Omental fat pad (tissue), 4 donors: ENCODE results near the gene CDH6. TPM values are rescaled to one million over a fixed set of nuclear protein-coding genes. Genes with fewer than 3 reads are reported as not detected.

Experiments
- ATAC-seq: fragments of 150-250 bp; one replicate; pipeline ENCODE4 v1.9.1; 2016; ENCODE audit warnings: mild to moderate bottlenecking, moderate library complexity; ENCODE audit not compliant: low FRiP score
- DNase-seq: peaks from one replicate; pipeline ENCODE4 v3.0.0-alpha.2; 2019; ENCODE audit warnings: low spot score
- total RNA-seq, 4 donors: library from RNA; depleted of rRNA; stranded (reverse); fragments of >200 nt; gene quantifications; one replicate each; pipeline ENCODE4 v1.1.0, GENCODE V29; 2016
- TF ChIP-seq, protein P1 (sequence below), 3 donors: fragments of 450-650 bp; IDR thresholded peaks; one replicate each; pipeline ENCODE4 v1.5.1; 2016 to 2017; ENCODE audit warnings: antibody characterized with exemption in 3 of 3, mild to moderate bottlenecking in 3 of 3, moderate library complexity in 2 of 3

CDH6 gene
- total RNA-seq, 4 donors from 2014 or later, result 7.0 to 34.7 (median 18.0) TPM

DNA sequence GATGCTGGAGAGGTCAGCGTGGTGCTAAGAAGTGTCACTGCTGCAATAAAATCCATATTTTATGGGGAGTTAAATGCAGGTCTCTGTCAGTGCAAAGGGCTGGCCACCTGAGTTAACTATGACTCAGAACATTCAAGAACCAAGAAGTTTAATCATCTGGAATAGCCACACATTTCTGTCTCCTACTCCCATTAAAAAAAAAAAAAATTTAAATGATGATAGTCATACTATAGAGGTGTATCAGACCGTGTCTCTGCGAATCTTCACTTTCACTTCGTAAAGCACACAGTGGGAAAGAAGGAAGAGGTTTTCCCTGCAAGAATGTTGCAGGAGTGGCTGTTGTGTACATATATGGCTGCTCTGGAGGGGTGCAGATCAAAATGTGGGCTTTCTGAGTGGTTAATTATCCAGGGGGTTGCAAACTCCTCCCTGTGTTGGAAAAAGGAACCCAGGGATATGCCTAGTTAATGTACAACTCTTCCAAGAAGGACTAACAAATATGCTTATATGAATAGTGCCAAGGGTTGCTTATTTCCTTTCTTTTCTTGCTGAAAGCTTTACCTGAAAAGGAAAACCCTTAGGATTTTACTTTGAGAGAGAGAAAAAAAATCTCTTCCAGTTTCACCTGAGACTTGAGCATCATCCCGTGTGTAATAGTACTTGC lies 1.5 kb downstream of the CDH6 start:
- TF ChIP-seq, protein P1, sequence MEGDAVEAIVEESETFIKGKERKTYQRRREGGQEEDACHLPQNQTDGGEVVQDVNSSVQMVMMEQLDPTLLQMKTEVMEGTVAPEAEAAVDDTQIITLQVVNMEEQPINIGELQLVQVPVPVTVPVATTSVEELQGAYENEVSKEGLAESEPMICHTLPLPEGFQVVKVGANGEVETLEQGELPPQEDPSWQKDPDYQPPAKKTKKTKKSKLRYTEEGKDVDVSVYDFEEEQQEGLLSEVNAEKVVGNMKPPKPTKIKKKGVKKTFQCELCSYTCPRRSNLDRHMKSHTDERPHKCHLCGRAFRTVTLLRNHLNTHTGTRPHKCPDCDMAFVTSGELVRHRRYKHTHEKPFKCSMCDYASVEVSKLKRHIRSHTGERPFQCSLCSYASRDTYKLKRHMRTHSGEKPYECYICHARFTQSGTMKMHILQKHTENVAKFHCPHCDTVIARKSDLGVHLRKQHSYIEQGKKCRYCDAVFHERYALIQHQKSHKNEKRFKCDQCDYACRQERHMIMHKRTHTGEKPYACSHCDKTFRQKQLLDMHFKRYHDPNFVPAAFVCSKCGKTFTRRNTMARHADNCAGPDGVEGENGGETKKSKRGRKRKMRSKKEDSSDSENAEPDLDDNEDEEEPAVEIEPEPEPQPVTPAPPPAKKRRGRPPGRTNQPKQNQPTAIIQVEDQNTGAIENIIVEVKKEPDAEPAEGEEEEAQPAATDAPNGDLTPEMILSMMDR (IDR thresholded peaks at IDR 0.05), result no peak
- DNase-seq, result no peak
- ATAC-seq, result peak; percentile 39

DNA sequence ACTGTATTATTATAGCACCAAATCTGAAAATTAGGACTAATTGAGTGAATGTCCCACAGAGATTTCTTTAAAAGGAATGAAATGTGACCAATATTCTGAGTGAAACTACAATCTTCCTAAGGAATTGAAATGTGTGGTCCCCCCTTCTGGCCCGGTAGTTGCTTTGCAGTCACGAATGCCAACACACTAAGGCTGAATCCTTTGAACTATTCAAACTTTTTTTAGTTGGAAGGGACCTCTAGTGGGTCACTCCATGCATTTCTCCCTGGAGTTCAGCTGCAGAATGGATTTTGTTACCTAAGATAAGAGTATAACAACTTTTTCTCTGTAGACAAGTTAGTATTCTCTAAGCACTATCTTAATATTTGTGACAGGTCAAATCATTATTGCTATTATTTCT lies 2.8 kb downstream of the CDH6 start:
- TF ChIP-seq, protein P1 (IDR thresholded peaks at IDR 0.05), result no peak
- no peak for ATAC-seq
- DNase-seq, result no peak

DNA sequence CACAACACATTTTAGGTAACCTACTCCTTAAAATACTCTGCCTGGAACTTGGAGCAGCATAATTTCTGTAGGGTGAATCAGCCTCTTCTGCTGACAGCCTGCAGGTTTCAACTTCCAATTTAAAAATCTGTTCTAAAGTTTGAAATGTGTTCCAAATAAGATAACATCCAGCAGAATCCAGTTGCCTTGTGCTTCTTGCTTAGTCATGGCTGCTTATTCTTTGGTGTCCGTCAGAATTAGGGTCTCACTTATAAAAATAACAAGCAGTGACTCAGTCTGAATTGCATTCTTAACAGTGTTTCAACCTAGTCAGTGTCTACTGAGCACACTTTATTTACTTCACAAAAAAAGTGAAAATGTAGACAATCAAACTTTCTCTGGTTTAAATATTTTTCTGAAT lies 3.7 kb downstream of the CDH6 start:
- TF ChIP-seq, protein P1 (IDR thresholded peaks at IDR 0.05), result no peak
- DNase-seq (no peak), ATAC-seq (peak; percentile 76)

DNA sequence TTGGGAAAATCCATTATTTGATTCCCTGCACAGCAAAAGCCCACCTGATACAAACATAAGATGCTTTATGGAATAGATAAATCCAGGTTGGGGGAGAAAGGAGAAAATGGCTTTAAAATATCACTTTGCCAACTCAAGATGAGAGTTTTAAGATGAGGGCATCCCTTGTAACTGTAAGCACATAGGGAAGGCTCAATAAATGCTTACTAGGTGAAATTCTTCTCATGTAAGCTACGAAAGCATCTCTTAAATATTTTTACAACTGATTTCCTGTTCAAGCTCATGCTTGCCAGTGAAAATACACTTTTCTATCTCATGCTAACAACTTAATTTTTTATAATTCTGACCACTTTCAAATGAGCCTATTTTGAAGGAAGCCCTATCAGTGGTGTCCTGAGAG lies 11.5 kb downstream of the CDH6 start:
- DNase-seq (no peak), ATAC-seq (no peak)
- TF ChIP-seq, protein P1 (IDR thresholded peaks at IDR 0.05), result no peak

DNA sequence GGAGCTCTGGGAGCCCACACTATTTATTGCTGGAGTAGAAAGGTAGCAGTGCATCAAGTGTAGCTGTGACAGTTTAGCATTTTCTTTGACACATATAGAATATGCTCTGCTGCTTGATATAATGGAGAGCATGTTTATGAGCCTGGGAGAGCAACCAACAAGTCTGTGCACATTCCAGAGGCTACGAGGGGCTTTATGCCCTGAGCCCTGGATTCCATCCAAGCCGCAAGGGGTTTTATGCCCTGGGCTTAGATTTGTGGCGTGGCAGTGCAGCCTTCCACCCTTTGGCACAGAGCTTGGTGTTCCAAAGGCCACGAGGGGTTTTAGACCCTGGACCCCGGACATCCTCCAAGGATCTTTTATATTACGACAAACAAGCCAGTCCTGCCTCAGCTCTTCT lies 14.6 kb downstream of the CDH6 start:
- ATAC-seq, result no peak
- no peak for DNase-seq
- TF ChIP-seq, protein P1 (IDR thresholded peaks at IDR 0.05), result no peak

DNA sequence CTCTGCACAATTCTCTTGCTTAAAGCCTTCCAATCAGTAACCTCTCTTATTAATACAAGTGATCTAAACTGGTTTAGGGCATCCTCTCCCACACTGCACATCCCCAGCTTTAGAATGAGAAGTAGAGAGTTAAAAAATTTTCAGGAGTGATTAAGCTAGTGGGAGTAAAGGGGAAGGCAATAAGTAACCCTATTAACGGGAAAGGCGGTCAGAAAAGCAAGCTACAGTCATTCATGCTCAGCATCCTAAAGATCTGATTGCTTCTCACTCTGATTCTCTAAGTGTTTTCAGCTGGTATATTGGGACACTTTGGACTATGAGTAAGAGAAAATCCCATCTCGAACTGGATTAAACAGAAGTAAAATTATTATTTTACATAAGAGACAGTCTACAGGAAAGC lies 15.8 kb downstream of the CDH6 start:
- ATAC-seq (no peak), DNase-seq (no peak)
- TF ChIP-seq, protein P1 (IDR thresholded peaks at IDR 0.05), result no peak

DNA sequence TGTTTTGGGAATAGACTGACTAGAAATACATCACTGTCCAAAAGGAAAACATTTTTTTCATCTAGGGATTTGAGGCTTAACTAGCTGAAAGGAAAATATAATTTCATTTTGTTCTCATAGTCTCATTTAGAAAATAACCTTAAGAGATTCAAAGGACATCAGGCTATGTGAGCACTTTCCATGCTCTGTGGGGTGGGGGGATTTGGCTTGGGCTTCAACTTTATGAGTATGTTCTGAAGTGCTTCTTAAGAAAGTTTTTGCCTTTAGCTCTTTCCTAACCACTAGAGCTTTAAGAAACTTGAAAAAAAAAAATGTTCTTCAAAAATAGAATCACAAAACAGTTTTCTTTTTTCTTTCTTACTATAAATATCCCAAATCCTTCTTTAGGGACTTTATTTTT lies 17.6 kb downstream of the CDH6 start:
- no peak for ATAC-seq
- no peak for DNase-seq
- TF ChIP-seq, protein P1 (IDR thresholded peaks at IDR 0.05), result no peak
